ENCODE data around the gene ALDH4A1.

The ALDH4A1 gene

GRCh38 chr1:18938008-18938706 is 35.8 kb upstream of the ALDH4A1 start:
- no peak overlapping the region for H3K4me3 ChIP-seq (ENCODE audit: low read depth, low read length)
- TF ChIP-seq, protein P1, sequence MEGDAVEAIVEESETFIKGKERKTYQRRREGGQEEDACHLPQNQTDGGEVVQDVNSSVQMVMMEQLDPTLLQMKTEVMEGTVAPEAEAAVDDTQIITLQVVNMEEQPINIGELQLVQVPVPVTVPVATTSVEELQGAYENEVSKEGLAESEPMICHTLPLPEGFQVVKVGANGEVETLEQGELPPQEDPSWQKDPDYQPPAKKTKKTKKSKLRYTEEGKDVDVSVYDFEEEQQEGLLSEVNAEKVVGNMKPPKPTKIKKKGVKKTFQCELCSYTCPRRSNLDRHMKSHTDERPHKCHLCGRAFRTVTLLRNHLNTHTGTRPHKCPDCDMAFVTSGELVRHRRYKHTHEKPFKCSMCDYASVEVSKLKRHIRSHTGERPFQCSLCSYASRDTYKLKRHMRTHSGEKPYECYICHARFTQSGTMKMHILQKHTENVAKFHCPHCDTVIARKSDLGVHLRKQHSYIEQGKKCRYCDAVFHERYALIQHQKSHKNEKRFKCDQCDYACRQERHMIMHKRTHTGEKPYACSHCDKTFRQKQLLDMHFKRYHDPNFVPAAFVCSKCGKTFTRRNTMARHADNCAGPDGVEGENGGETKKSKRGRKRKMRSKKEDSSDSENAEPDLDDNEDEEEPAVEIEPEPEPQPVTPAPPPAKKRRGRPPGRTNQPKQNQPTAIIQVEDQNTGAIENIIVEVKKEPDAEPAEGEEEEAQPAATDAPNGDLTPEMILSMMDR (IDR thresholded peaks at IDR 0.05; ENCODE audit: borderline replicate concordance, insufficient read depth, low read depth, low read length), result no peak

GRCh38 chr1:18937539-18937938 is 35.2 kb upstream of the ALDH4A1 start:
- TF ChIP-seq, protein P1 (IDR thresholded peaks at IDR 0.05; ENCODE audit: borderline replicate concordance, insufficient read depth, low read depth, low read length), result no peak
- H3K4me3 ChIP-seq (ENCODE audit: low read depth, low read length), result no peak overlapping the region

DNA sequence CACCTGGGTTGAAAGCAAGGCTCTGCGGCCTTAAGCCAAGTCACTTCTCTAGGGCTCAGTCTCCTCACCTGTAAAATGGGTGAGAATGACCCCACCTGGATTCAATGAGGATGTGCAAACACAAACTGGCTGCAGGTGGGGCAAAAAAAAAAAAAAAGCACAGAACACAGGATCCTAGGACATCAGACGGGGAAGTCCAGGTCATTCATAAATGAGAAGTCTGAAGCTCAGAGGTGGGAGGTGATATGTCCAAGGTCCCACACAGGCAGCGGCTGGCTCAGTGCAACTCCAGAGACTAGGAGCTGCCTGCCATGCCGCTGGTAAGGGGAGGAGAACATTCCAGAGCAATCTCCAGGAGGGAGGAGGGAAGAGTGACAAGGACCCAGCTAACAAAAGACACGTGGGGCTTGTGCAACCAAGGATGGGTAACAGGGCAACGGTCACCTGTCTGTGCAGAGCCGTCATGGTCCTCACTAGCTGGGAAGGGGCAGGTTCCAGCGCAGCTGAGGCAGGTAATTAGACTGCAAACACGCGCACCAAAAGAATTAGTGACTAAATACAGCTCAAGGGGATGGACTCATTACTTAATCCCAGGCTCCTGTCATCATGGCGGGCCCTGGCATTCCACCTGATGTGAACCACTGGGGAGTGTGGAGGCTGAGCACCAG is 34.6 kb upstream of the ALDH4A1 start:
- TF ChIP-seq, protein P1 (IDR thresholded peaks at IDR 0.05; ENCODE audit: borderline replicate concordance, insufficient read depth, low read depth, low read length), result no peak
- H3K4me3 ChIP-seq (ENCODE audit: low read depth, low read length), result no peak overlapping the region

DNA sequence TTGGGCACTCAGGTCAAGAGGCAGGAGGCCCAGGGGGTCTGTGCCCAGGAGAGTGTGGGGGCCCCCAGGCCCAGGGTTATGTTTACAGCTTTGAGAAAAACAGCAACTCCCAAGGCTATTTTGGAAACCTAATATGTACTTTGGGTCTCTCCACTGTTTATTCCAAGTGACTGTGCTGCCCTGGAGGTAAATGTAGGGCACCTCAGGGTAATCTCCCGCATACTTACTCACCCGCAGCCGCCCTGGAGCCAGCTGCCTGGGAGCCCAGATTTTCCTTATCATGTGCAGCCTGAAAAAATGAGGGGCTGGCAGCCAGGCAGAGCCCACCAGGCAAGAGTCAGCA is 34.1 kb upstream of the ALDH4A1 start:
- TF ChIP-seq, protein P1 (IDR thresholded peaks at IDR 0.05; ENCODE audit: borderline replicate concordance, insufficient read depth, low read depth, low read length), result no peak
- no peak overlapping the region for H3K4me3 ChIP-seq (ENCODE audit: low read depth, low read length)

DNA sequence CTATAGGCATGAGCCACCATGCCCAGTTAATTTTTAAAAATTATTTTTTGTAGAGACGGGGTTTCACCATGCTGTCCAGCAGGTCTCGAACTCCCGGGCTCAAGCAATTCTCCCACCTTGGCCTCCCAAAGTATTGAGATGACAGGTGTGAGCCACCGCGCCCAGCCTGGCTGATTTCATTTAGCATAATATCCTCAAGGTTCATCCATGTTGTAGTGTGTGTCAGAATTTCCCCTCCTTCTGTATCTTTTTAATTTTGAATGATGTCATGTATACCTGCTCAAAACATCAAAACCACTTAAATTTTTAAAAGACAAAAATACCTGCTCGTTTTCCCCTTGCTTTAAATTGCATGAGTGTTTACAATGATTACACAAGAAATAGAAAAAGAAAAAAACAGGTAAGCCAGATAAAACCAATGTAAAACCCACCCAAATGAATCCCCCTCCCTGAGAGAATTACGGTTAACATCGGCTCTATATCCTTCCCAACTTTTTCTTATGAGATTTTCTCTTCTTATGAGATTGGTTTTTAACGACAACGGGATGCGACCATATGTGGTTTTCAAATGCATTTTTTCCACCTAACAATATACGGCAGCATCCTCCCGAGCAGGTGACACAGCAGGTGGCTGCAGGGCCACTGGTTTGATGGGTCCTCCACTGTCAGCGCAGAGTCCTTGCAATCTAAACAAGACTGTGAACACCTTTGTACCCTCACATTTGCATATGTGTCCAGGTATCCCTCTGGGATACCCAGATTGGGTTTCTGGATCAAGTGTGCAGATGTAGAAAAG is 32.0 kb upstream of the ALDH4A1 start:
- TF ChIP-seq, protein P1 (IDR thresholded peaks at IDR 0.05; ENCODE audit: borderline replicate concordance, insufficient read depth, low read depth, low read length), result no peak
- H3K4me3 ChIP-seq (ENCODE audit: low read depth, low read length), result no peak overlapping the region

DNA sequence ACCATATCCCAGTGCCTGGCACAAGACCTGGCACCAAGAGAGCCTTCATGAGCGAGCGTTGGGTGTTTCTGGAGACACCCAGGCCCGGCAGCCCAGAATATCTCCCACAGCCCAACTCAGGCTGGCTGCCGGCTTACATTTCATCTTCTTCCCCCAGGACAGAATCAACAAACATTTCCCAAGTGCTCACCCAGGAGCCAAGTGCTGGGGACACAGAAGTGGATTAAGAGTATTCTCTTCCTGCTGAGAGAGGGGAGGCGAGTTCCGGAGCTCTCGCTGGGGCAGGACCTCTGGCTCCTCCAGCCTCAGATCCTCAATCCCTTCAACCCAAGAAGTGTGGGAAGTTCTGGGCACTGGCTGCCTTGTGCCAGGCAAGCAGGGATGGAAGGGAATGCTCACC is 30.5 kb upstream of the ALDH4A1 start:
- TF ChIP-seq, protein P1 (IDR thresholded peaks at IDR 0.05; ENCODE audit: borderline replicate concordance, insufficient read depth, low read depth, low read length), result no peak
- no peak overlapping the region for H3K4me3 ChIP-seq (ENCODE audit: low read depth, low read length)

All from GM12875 (cell line).